ENCODE measurements around the gene VIM.
"Not testable (repeated sequence)": the region's sequence is repeated elsewhere in the genome, so short reads cannot be mapped to it uniquely, and the experiment has no call there.

The VIM gene

DNA sequence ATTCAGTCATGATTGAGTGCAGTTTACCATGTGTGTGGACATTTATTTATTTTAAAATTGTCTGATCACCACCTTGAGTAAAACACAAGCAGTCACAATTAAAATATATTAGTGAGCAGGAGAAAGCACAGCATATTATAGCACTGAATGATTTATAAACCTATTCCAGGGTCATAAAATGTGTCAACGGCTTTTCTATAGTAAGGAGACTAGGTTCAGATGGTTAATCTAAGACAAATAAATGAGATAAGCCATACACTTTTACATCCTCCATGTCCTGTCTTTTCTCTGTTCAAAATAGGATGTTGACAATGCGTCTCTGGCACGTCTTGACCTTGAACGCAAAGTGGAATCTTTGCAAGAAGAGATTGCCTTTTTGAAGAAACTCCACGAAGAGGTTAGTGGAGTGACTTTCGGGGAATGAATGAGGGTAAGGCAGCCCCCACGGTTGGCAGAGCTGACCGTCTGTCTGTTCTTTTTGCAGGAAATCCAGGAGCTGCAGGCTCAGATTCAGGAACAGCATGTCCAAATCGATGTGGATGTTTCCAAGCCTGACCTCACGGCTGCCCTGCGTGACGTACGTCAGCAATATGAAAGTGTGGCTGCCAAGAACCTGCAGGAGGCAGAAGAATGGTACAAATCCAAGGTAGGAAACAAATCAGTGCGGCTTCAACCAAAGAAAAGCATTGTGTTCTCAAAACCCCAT lies 5.4 kb downstream of the VIM start:
- no peak for DNase-seq

GRCh38 chr10:17234431-17234945 lies 6.4 kb downstream of the VIM start:
- DNase-seq, result no peak

- no peak for DNase-seq
These were observed 7.1 kb downstream of the VIM start for GRCh38 chr10:17235136-17235535.

GRCh38 chr10:17236468-17237148 lies 8.6 kb downstream of the VIM start:
- DNase-seq, result peak; percentile 25

DNA sequence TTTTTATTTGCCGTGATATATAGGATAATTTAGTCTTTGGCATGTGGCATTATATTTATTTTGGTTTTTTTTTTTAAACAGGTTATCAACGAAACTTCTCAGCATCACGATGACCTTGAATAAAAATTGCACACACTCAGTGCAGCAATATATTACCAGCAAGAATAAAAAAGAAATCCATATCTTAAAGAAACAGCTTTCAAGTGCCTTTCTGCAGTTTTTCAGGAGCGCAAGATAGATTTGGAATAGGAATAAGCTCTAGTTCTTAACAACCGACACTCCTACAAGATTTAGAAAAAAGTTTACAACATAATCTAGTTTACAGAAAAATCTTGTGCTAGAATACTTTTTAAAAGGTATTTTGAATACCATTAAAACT lies 9.1 kb downstream of the VIM start:
- DNase-seq, result no peak

- DNase-seq, result peak; percentile 43
These were observed 9.9 kb downstream of the VIM start for GRCh38 chr10:17237915-17238444.

DNA sequence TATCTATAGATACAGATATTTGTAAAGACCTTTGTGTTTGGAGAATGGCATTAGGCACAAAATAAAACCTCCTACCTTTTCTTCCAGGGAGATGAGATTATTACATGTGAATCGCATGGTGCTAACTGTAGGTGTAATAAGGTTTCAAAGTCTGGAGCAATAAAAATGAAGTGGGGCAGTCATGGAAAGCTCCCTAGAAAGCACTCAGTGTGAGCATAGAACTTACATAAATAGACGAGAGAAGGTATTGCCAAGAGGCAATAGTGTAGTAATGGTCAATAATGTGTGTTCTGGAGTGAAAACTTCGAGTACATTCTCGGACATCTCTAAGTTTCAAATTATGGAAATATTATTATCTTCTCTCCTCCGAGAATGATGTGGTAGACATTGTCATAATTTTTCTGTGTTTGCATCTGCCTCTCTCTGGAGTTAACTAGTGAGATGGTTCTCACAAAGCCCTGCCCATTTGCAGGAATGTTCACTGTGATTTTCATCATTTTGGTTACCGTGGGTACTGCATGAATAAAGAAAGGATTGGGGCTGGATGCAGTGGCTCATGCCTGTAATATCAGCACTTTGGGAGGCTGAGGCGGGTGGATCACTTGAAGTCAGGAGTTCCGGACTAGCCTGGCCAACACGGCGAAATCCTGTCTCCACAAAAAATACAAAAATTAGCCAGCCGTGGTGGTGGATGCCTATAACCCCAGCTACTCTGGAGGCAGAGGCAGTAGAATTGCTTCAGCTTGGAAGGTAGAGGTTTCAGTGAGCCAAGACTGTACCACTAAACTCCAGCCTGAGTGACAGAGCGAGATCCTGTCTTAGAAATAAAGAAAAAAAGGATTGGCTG lies 10.6 kb downstream of the VIM start:
- peak; percentile 63 for DNase-seq

- peak; percentile 33 for DNase-seq
These were observed 11.5 kb downstream of the VIM start for GRCh38 chr10:17239345-17240085.

DNA sequence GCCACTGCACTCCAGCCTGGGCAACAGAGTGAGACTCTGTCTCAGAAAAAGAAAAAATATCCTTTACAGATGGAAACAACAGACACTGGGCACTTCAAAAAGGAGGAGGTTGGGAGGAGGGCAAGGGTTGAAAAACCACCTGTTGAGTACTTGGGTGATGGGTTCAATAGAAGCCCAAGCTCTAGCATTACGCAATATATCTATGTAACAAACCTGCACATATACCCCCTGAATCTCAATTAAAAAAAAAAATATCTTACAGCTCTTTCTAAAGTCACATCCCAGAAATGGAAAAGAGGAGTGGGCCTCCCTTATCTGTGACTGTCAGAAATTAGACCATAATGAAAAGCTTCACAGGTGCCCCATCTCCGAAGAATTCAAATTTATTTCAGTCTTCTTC lies 12.1 kb downstream of the VIM start:
- peak; percentile 21 for DNase-seq

- DNase-seq, result peak; percentile 9
These were observed 12.6 kb downstream of the VIM start for GRCh38 chr10:17240616-17241015.

- no peak for DNase-seq
These were observed 13.7 kb downstream of the VIM start for GRCh38 chr10:17241611-17242333.

DNA sequence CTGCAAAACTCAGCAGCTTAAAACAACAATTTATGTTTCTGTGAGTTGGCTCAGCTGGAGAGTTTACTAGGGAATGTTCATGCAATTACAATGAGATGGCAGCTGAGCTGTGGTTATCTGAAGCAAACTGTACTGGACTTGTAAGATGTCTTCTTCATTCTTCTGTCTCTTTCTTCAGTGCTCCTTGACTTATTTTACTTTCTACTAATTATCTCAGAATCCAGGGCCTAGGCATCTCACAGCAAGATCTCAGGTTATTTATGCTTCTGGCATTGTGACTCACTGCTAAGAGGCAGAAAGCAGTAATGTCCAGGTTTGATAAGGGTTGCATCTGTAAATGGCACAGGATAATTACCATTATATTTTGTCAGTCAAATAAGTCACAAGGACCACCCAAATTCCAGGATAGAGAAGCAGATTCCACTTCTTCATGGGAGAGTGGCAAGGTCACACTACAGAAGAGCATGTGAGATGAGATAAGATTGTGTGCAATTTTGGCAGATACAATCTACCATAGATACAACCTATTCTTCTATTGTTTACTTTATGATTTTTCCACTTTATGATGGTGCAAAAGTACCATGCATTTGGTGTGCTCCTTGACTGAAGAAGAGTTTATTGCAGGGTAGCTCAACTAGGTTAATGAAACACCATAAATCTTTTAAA lies 16.8 kb downstream of the VIM start:
- DNase-seq, result no peak

- DNase-seq, result no peak
These were observed 19.2 kb downstream of the VIM start for GRCh38 chr10:17247210-17247609.

DNA sequence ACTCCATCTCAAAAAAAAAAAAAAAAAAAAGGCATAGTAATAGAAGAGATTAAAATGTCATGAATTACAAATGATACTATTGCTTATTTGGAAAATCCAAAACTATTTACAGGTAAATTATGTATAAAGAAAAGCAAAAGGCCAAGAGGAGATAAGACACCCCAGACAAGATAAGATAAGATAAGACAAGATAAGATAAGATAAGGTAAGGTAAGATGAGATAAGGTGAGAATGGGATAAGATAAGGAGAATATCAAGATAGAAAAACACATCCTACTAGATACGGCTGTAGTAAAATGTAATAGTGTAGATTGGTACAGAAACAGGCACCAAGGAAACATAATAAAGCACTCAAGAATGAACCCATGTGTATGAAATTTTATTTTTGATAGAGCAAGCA lies 20.9 kb downstream of the VIM start:
- no peak for DNase-seq

DNA sequence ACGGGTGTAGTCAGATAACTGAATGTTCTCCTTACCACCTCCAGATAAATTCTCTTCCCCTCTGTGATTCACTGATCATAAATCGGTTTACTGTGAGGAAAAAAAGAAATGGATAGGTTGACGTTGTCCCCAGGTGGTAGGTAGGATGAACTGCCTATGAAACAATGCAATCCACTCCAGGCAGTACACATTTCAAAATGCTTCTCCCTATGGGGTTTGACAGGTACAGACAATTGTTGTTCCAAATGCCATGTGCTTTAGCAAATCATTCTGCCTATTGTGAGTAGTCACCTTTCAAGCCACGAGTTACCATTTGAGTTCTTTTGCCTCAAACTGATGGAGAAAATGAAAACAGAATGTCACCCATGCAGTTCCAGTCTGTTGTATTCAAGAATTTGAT lies 21.8 kb downstream of the VIM start:
- peak; percentile 23 for DNase-seq

DNA sequence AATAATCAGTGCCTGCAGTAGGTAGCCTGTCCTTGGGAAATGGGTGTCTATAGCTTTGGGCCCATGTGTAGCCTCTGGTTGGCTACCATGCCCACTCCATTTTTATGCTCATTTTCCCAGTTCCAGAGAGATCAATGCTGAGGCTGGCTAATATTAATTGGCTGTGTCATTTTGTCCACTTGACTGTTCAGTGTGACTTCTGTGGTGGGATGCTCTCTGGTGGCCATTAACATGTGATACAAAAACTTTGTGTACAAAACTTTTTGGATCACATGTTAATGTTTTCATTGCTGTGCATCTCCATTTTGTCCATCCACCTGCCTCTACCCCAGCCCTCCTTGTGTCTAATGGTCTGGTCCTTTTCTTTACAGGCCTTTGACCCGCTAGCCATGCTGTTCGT lies 22.7 kb downstream of the VIM start:
- peak; percentile 16 for DNase-seq

GRCh38 chr10:17254543-17255050 lies 26.6 kb downstream of the VIM start:
- not testable (repeated sequence) for DNase-seq

DNA sequence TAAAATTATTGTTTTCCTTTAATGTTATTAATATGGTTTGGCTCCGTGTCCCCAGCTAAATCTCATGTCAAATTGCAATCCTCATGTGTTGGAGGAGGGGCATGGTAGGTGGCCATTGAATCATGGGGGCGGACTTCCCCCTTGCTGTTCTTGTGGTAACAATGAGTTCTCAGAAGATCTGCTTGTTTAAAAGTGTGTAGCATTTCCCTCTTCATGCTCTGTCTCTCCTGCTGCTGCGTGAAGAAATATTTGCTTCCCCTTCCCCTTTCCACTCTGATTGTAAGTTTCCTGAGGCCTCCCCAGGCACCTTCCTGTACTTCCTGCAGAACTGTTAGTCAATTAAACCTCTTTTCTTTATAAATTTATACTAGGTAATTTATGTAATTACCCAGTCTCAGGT lies 27.5 kb downstream of the VIM start:
- DNase-seq, result no peak

DNA sequence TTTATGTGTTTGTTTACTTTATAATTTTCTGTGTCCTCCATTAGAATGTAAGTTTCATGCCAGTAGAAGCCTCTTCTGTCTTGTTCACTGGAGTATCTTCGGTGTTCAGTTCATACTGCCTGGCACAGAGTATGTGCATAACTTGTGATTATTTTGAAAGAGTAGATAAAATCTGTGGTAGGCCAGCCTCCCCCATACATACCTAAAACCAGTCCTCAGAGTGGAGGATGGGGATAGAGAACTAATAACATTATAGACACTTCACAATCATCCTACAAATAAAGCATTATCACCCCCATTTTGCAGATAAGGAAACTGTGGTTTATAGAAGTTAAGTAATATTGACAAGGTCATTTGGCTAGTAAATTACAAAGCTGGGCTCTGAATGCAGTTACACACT lies 28.0 kb downstream of the VIM start:
- no peak for DNase-seq

GRCh38 chr10:17256627-17257026 lies 28.6 kb downstream of the VIM start:
- no peak for DNase-seq

Measured in CD4-positive, alpha-beta T cell treated with Interleukin-17A for 1 hour (primary cell).